Stimulated activated CD8-positive, alpha-beta memory T cell treated with anti-CD3 and anti-CD28 coated beads, Interleukin-7, amount 100 ng/mL, for 4 hours (primary cell): Measurements from ENCODE around the gene IL5RA.

Experiments
- DNase-seq, 2 donors: peaks; one replicate each; pipeline ENCODE4 v3.0.0-alpha.2; 2020; ENCODE audit warnings: low read depth in 2 of 2

The IL5RA gene

GRCh38 chr3:3107858-3108257 is 2.3 kb downstream of the IL5RA start:
- DNase-seq: no peak

- no peak for DNase-seq
These were observed 3.0 kb downstream of the IL5RA start for GRCh38 chr3:3107181-3107580.

GRCh38 chr3:3105815-3106214 is 4.4 kb downstream of the IL5RA start:
- no peak for DNase-seq

- no peak for DNase-seq
These were observed 4.9 kb downstream of the IL5RA start for GRCh38 chr3:3105246-3105645.

GRCh38 chr3:3102751-3103150 is 7.4 kb downstream of the IL5RA start:
- no peak for DNase-seq

- DNase-seq: no peak
These were observed 8.3 kb downstream of the IL5RA start for GRCh38 chr3:3101660-3102458.

- no peak for DNase-seq
These were observed 12.2 kb downstream of the IL5RA start for GRCh38 chr3:3097958-3098357.

GRCh38 chr3:3089017-3089416 is 21.2 kb downstream of the IL5RA start:
- DNase-seq: no peak

GRCh38 chr3:3087716-3088465 is 22.3 kb downstream of the IL5RA start:
- no peak for DNase-seq

GRCh38 chr3:3087279-3087678 is 22.9 kb downstream of the IL5RA start:
- no peak for DNase-seq

GRCh38 chr3:3086239-3086638 is 23.9 kb downstream of the IL5RA start:
- no peak for DNase-seq

GRCh38 chr3:3085782-3086181 is 24.4 kb downstream of the IL5RA start:
- DNase-seq: no peak

GRCh38 chr3:3084890-3085289 is 25.3 kb downstream of the IL5RA start:
- DNase-seq: no peak

- DNase-seq: no peak
These were observed 27.8 kb downstream of the IL5RA start for GRCh38 chr3:3082234-3082924.

- DNase-seq: no peak
These were observed 28.6 kb downstream of the IL5RA start for GRCh38 chr3:3081381-3082233.

- DNase-seq: no peak
These were observed 29.9 kb downstream of the IL5RA start for GRCh38 chr3:3080309-3080708.

GRCh38 chr3:3074551-3075257 is 35.5 kb downstream of the IL5RA start:
- no peak for DNase-seq

- DNase-seq: no peak
These were observed 39.0 kb downstream of the IL5RA start for GRCh38 chr3:3071136-3071535.

- DNase-seq: no peak
These were observed 40.5 kb downstream of the IL5RA start for GRCh38 chr3:3069723-3070122.

GRCh38 chr3:3068358-3068881 is 41.8 kb downstream of the IL5RA start:
- DNase-seq: no peak

GRCh38 chr3:3066910-3067309 is 43.3 kb downstream of the IL5RA start:
- DNase-seq: no peak
